K562 (cell line): ENCODE data around the gene DDIT3. TPM values are rescaled to one million over a fixed set of nuclear protein-coding genes. Genes with fewer than 3 reads are reported as not detected.

Source experiments
- ATAC-seq: fragments of 200-7000 bp; cut with Tn5 transposase; 3 replicates; pipeline ENCODE4 v1.9.1; 2020; ENCODE audit warnings: moderate library complexity
- BruUV-seq: library from RNA; stranded (reverse); fragments of 400-500 nt; replicated peaks from 2 replicates; lab custom pipeline; 2021; lab: Mats Ljungman, UMichigan
- CTCF ChIA-PET: fragments of 300-600 bp; formaldehyde crosslinking; extraction: SDS; loops from one replicate; lab custom pipeline; 2021; ENCODE audit warnings: low intra/inter-chr PET ratio; lab: Yijun Ruan, JAX
- POLR2A ChIA-PET: fragments of 300-600, 350-650 bp; sonication (Branson Sonifier 250); formaldehyde crosslinking; extraction: SDS; loops from one replicate; lab custom pipeline; 2021; ENCODE audit warnings: antibody characterized with exemption, inconsistent platforms; lab: Yijun Ruan, JAX
- DNase-seq, 4 experiments: peaks; one replicate each; pipeline versions ENCODE4 v3.0.0 to v3.0.0-alpha.2; 2011 to 2018; ENCODE audit warnings: low spot score in 3 of 4, mixed read lengths in 3 of 4; ENCODE audit errors: extremely low read depth in 1 of 4
- FAIRE-seq: peaks from 2 replicates; lab custom pipeline; 2011; peaks lifted over from hg19 to GRCh38; lab: Jason Lieb, UNC
- H2AFZ ChIP-seq: 2 replicates; pipeline ENCODE4 v1.6.0; 2011; ENCODE audit warnings: low read depth, low read length, control low read depth, inconsistent platforms
- H3K27ac ChIP-seq: fragments of 200-600 bp; 3 replicates; pipeline ENCODE4 v1.8.0; 2011; ENCODE audit warnings: low read depth, mild to moderate bottlenecking, control low read depth, inconsistent platforms, low read length, moderate library complexity, mixed read lengths; ENCODE audit errors: extremely low read depth
- H3K27me3 ChIP-seq, 2 experiments: fragments of 300-600 bp in 1 of 2; 2 replicates in 1 of 2; 3 replicates in 1 of 2; pipeline versions ENCODE4 v1.6.0 to v1.8.0; 2011; ENCODE audit warnings: inconsistent platforms in 2 of 2, low read length in 2 of 2, mild to moderate bottlenecking in 1 of 2, mixed read lengths in 1 of 2, moderate library complexity in 1 of 2; ENCODE audit not compliant: control insufficient read depth in 2 of 2, insufficient read depth in 2 of 2
- H3K36me3 ChIP-seq: fragments of 300-600 bp; 3 replicates; pipeline ENCODE4 v1.8.0; 2011; ENCODE audit warnings: mild to moderate bottlenecking, low read length, inconsistent platforms; ENCODE audit not compliant: control insufficient read depth, insufficient read depth
- H3K4me1 ChIP-seq, 2 experiments: fragments of 200-600 bp in 1 of 2; replicated peaks in 1 of 2; 2 replicates in 1 of 2; 3 replicates in 1 of 2; pipeline versions ENCODE4 v1.5.1 to v1.8.0; 2011; ENCODE audit warnings: inconsistent platforms in 2 of 2, low read length in 2 of 2, mild to moderate bottlenecking in 1 of 2, mixed read lengths in 1 of 2, moderate library complexity in 1 of 2; ENCODE audit not compliant: control insufficient read depth in 2 of 2, insufficient read depth in 2 of 2
- H3K4me2 ChIP-seq: 2 replicates; pipeline ENCODE4 v1.6.1; 2011; ENCODE audit warnings: low read length, control low read depth, inconsistent platforms, mixed read lengths; ENCODE audit not compliant: insufficient read depth
- H3K4me3 ChIP-seq: fragments of 200-600 bp; sonication (generic), shearing (Covaris generic); 2 replicates; pipeline ENCODE4 v1.5.1; 2016; ENCODE audit warnings: control low read depth, inconsistent platforms
- H3K79me2 ChIP-seq: fragments of 200-600 bp; 3 replicates; pipeline ENCODE4 v1.8.0; 2011; ENCODE audit warnings: low read length, inconsistent platforms; ENCODE audit not compliant: control insufficient read depth, insufficient read depth
- H3K9ac ChIP-seq, 2 experiments: 2 replicates each; pipeline versions ENCODE4 v1.6.0 to v1.6.1; 2011; ENCODE audit warnings: low read depth in 2 of 2, low read length in 2 of 2, control low read depth in 1 of 2, inconsistent platforms in 1 of 2, mild to moderate bottlenecking in 1 of 2, mixed read lengths in 1 of 2; ENCODE audit not compliant: insufficient read depth in 1 of 2
- H3K9me1 ChIP-seq: one replicate; pipeline ENCODE4 v1.6.0; 2011; ENCODE audit warnings: inconsistent platforms, mild to moderate bottlenecking, low read length, moderate library complexity; ENCODE audit not compliant: control insufficient read depth, insufficient read depth
- H3K9me3 ChIP-seq: replicated peaks from 2 replicates; pipeline ENCODE4 v1.5.1; 2011; ENCODE audit warnings: low read depth, low read length, inconsistent platforms; ENCODE audit not compliant: control insufficient read depth, insufficient read depth
- H4K20me1 ChIP-seq: replicated peaks from 2 replicates; pipeline ENCODE4 v1.6.1; 2011; ENCODE audit warnings: low read length, inconsistent platforms, mixed read lengths; ENCODE audit not compliant: control insufficient read depth, insufficient read depth
- BDP1 ChIP-seq: IDR thresholded peaks from 3 replicates; pipeline ENCODE4 v1.6.1; 2011; ENCODE audit not compliant: insufficient read length, insufficient read depth
- CBX1 ChIP-seq: sonication (generic); IDR thresholded peaks from 2 replicates; pipeline ENCODE4 v1.6.1; 2016; ENCODE audit warnings: antibody characterized with exemption, low read depth, mild to moderate bottlenecking
- ELF2 ChIP-seq: fragments of 250-450 bp; sonication (Bioruptor Pico); IDR thresholded peaks from 2 replicates; pipeline ENCODE4 v1.5.0; 2021; ENCODE audit warnings: mild to moderate bottlenecking
- ESRRB ChIP-seq: fragments of 250-450 bp; sonication (Bioruptor Pico); IDR thresholded peaks from 2 replicates; pipeline ENCODE4 v1.5.0; 2020; ENCODE audit warnings: mild to moderate bottlenecking, moderate library complexity, borderline replicate concordance
- GATAD2A ChIP-seq: fragments of 450-650 bp; IDR thresholded peaks from 2 replicates; pipeline ENCODE4 v1.6.1; 2017
- KDM4B ChIP-seq, 2 experiments: fragments of 450-650 bp in 1 of 2; sonication (generic) in 1 of 2; IDR thresholded peaks; 2 replicates each; pipeline ENCODE4 v1.6.1; 2016 to 2017; ENCODE audit warnings: borderline replicate concordance in 2 of 2, antibody characterized with exemption in 1 of 2, low read depth in 1 of 2, mild to moderate bottlenecking in 1 of 2
- KLF13 ChIP-seq: fragments of 450-650 bp; IDR thresholded peaks from 2 replicates; pipeline ENCODE4 v1.6.1; 2016; ENCODE audit warnings: missing genetic modification characterization, low read depth, mild to moderate bottlenecking, missing compliant biosample characterization, moderate library complexity, borderline replicate concordance
- NFIC ChIP-seq: fragments of 450-650 bp; IDR thresholded peaks from 2 replicates; pipeline ENCODE4 v1.6.1; 2017; ENCODE audit warnings: mild to moderate bottlenecking, inconsistent platforms
- NR2C2 ChIP-seq, 2 experiments: fragments of 200-800 bp in 1 of 2; sonication (Bioruptor generic) in 1 of 2; sonication (generic) in 1 of 2; formaldehyde crosslinking in 1 of 2; IDR thresholded peaks; 2 replicates each; pipeline versions ENCODE4 v1.6.1 to v1.8.0; 2016 to 2022; ENCODE audit warnings: mild to moderate bottlenecking in 1 of 2, missing compliant biosample characterization in 1 of 2, missing genetic modification characterization in 1 of 2, missing genetic modification reagents in 1 of 2
- OTX1 ChIP-seq: fragments of 450-650 bp; formaldehyde crosslinking; IDR thresholded peaks from 2 replicates; pipeline ENCODE4 v1.4.0; 2022; ENCODE audit warnings: mild to moderate bottlenecking
- POLR2G ChIP-seq: fragments of 200-400 bp; formaldehyde crosslinking; IDR thresholded peaks from 2 replicates; pipeline ENCODE4 v1.6.1; 2017; ENCODE audit warnings: low read depth, mild to moderate bottlenecking, antibody characterized with exemption, low read length, moderate library complexity
- RBFOX2 ChIP-seq: fragments of 200-400 bp; formaldehyde crosslinking; IDR thresholded peaks from 2 replicates; pipeline ENCODE4 v1.6.1; 2017; ENCODE audit warnings: low read depth, mild to moderate bottlenecking, low read length, moderate library complexity
- SUPT5H ChIP-seq: fragments of 450-650 bp; IDR thresholded peaks from 2 replicates; pipeline ENCODE4 v1.6.1; 2016
- ZBED1 ChIP-seq: IDR thresholded peaks from 2 replicates; pipeline ENCODE4 v1.6.1; 2014
- ZNF133 ChIP-seq: fragments of 250-450 bp; sonication (Bioruptor Pico); IDR thresholded peaks from 2 replicates; pipeline ENCODE4 v1.4.0; 2020; ENCODE audit warnings: mild to moderate bottlenecking
- ZNF263 ChIP-seq: sonication (generic); formaldehyde crosslinking; IDR thresholded peaks from 2 replicates; pipeline ENCODE4 v1.8.0; 2022; ENCODE audit warnings: mild to moderate bottlenecking, missing genetic modification reagents, borderline replicate concordance
- ZNF696 ChIP-seq: fragments of 250-450 bp; sonication (Bioruptor Pico); conservative IDR thresholded peaks from 2 replicates; pipeline ENCODE4 v1.4.0; 2020; ENCODE audit warnings: mild to moderate bottlenecking, moderate library complexity
- WGBS: fragments of 100-300 bp; shearing (Covaris generic); methylation state at CpG from one replicate; pipeline ENCODE4 v1.1.6; 2016; ENCODE audit warnings: low coverage, mixed read lengths; ENCODE audit not compliant: insufficient coverage; ENCODE audit errors: missing lambda C conversion rate; 5-methylcytosine and 5-hydroxymethylcytosine counted together
- in situ Hi-C: fragments of 300-500 bp; cut with MboI; formaldehyde crosslinking; loops from 4 replicates; pipeline ENCODE4 v1.15.0; 2018; ENCODE audit warnings: inconsistent platforms, mixed read lengths
- intact Hi-C: fragments of 100-400 bp; cut with micrococcal nuclease; formaldehyde crosslinking; loops from 2 replicates; pipeline ENCODE4 v1.14.2; 2022
- polyA plus RNA-seq, 8 experiments: library from polyadenylated mRNA; depleted of rRNA in 4 of 8; stranded (reverse) in 5 of 8; unstranded in 3 of 8; fragments of >200 nt; fragmentation: Nextera tagmentation in 2 of 8; fragmentation: Illumina TruSeq in 1 of 8; extraction: Ambion mirVana in 2 of 8; extraction: Trizol in 1 of 8; gene quantifications; 2 replicates each; pipeline versions ENCODE4 v1.2.1 to v1.2.3, GENCODE V29; 2011 to 2014; ENCODE audit warnings: inconsistent platforms in 1 of 8, missing spikeins in 1 of 8
- total RNA-seq, 7 experiments: library from RNA; depleted of rRNA in 6 of 7; stranded (reverse); fragments of >200 nt in 6 of 7; fragmentation: Illumina TruSeq in 2 of 7; extraction: Trizol in 2 of 7; gene quantifications; 2 replicates each; pipeline versions ENCODE4 v1.2.1 to v1.2.3, GENCODE V29; 2011 to 2021; ENCODE audit warnings: low replicate concordance in 1 of 7
- TF ChIP-seq, protein P1 (sequence below): fragments of 250-450 bp; sonication (Bioruptor Pico); IDR thresholded peaks from 2 replicates; pipeline ENCODE4 v1.5.0; 2022; ENCODE audit warnings: mild to moderate bottlenecking
- TF ChIP-seq, protein P2 (sequence below): sonication (generic); formaldehyde crosslinking; IDR thresholded peaks from 2 replicates; pipeline ENCODE4 v1.9.0; 2022; ENCODE audit warnings: mild to moderate bottlenecking, missing genetic modification reagents

Gene DDIT3
- total and polyA plus RNA-seq, 9 of the 15 experiments (the other 6 are each of a cell fraction or from before 2014, with no cell fraction given), result 59.1 to 272 (median 89.9) TPM

DNA sequence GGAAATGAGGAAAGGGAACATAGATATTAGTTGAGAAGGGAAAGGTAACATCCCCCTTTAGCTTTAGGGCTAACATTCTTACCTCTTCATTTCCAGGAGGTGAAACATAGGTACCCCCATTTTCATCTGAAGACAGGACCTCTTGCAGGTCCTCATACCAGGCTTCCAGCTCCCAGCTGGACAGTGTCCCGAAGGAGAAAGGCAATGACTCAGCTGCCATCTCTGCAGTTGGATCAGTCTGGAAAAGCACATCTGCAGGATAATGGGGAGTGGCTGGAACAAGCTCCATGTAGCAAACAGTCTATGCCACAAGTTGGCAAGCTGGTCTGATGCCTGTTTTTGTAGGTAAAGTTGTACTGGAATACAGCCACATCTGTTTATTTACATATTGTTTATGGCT is 3.1 kb downstream of the DDIT3 start (continued):
- TF ChIP-seq, protein P1, sequence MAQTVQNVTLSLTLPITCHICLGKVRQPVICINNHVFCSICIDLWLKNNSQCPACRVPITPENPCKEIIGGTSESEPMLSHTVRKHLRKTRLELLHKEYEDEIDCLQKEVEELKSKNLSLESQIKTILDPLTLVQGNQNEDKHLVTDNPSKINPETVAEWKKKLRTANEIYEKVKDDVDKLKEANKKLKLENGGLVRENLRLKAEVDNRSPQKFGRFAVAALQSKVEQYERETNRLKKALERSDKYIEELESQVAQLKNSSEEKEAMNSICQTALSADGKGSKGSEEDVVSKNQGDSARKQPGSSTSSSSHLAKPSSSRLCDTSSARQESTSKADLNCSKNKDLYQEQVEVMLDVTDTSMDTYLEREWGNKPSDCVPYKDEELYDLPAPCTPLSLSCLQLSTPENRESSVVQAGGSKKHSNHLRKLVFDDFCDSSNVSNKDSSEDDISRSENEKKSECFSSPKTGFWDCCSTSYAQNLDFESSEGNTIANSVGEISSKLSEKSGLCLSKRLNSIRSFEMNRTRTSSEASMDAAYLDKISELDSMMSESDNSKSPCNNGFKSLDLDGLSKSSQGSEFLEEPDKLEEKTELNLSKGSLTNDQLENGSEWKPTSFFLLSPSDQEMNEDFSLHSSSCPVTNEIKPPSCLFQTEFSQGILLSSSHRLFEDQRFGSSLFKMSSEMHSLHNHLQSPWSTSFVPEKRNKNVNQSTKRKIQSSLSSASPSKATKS (CRISPR knock-in tag), result 0 out of 2 replicates have a peak, but pooled peaks have one; percentile 21

DNA sequence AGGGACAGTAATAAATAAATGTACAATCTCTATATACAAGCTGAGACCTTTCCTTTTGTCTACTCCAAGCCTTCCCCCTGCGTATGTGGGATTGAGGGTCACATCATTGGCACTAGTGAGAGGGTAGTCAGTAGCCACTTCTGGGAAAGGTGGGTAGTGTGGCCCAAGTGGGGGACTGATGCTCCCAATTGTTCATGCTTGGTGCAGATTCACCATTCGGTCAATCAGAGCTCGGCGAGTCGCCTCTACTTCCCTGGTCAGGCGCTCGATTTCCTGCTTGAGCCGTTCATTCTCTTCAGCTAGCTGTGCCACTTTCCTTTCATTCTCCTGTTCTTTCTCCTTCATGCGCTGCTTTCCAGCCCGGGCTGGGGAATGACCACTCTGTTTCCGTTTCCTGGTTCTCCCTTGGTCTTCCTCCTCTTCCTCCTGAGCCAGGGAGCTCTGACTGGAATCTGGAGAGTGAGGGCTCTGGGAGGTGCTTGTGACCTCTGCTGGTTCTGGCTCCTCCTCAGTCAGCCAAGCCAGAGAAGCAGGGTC is 3.6 kb downstream of the DDIT3 start:
- Histone ChIP-seq H3K79me2 (peaks cover 41% of the 10 kb centered on the region), H3K9me1 (peaks cover 7% of the 10 kb centered on the region), H3K27me3 (no peaks in the 10 kb centered on the region), H3K4me3 (no peak overlapping the region), H2AFZ (no peak overlapping the region), H3K27ac (peak overlapping the region; percentile 59; the same call in 2 of the 3 replicates), H3K36me3 (peaks cover 81% of the 10 kb centered on the region), H3K9ac (peak overlapping the region in 1 of 2 experiments; percentile 53; a peak in 3 of 4 replicates), H4K20me1 (peaks cover 52% of the 10 kb centered on the region), H3K9me3 (no peaks in the 10 kb centered on the region), H3K4me2 (peak overlapping the region; percentile 99; the same call in 1 of the 2 replicates), H3K4me1 (peaks cover 13 to 27% of the 10 kb centered on the region in 2 experiments)
- intact Hi-C loops (no loop called here), in situ Hi-C loops (no loop called here)
- DNase-seq (no peak), ATAC-seq (no peak), FAIRE-seq (no peak)
- BruUV-seq, result no TSS peak
- ChIA-PET CTCF (no interaction called here), POLR2A (interaction anchor here (0.6 to 10.1 kb wide), 24 partner anchors 7 to 392 kb away, joined by 3 to 184 read pairs (median 4); partner anchors contain the start of gene DCTN2)
- WGBS, result 79% methylated on average over 11 of the region's 11 CpGs
- TF ChIP-seq RBFOX2, result peak; percentile 69
- TF ChIP-seq ZBED1, result 0 out of 2 replicates have a peak, but pooled peaks have one; percentile 45
- TF ChIP-seq ZNF696 (CRISPR knock-in tag), result no peak
- peak; percentile 37; the same call in 1 of the 2 replicates for TF ChIP-seq POLR2G
- TF ChIP-seq ELF2 (CRISPR knock-in tag), result peak; percentile 35; the same call in 1 of the 2 replicates
- TF ChIP-seq GATAD2A, result no peak
- TF ChIP-seq, protein P2, sequence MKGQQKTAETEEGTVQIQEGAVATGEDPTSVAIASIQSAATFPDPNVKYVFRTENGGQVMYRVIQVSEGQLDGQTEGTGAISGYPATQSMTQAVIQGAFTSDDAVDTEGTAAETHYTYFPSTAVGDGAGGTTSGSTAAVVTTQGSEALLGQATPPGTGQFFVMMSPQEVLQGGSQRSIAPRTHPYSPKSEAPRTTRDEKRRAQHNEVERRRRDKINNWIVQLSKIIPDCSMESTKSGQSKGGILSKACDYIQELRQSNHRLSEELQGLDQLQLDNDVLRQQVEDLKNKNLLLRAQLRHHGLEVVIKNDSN (CRISPR knock-in tag), result no peak
- TF ChIP-seq KLF13 (tag), result no peak
- 0 out of 2 replicates have a peak, but pooled peaks have one; percentile 15 for TF ChIP-seq ZNF263
- peak; percentile 49 for TF ChIP-seq SUPT5H
- TF ChIP-seq NR2C2 (CRISPR knock-in tag; IDR thresholded peaks at IDR 0.05), result 0 out of 2 replicates have a peak, but pooled peaks have one; percentile 23
- no peak for TF ChIP-seq NR2C2 (tag; IDR thresholded peaks at IDR 0.05)
- no peak for TF ChIP-seq ESRRB (CRISPR knock-in tag)
- TF ChIP-seq BDP1, result no peak
- 0 out of 2 replicates have a peak, but pooled peaks have one; percentile 19 for TF ChIP-seq OTX1 (CRISPR knock-in tag)
- TF ChIP-seq KDM4B (IDR thresholded peaks at IDR 0.05; ENCODE audit: borderline replicate concordance in 2 of 2, low read depth in 1 of 2), result 0 out of 4 replicates have a peak, but pooled peaks of 1 of the 2 experiments have one; percentile 49
- TF ChIP-seq NFIC, result no peak
- TF ChIP-seq ZNF133 (CRISPR knock-in tag), result no peak
- 0 out of 2 replicates have a peak, but pooled peaks have one; percentile 35 for TF ChIP-seq CBX1
